HG02678 (cell line): Measurements from ENCODE around the gene RAPGEF4.

Experiments
- ATAC-seq: cut with Tn5 transposase; IDR thresholded peaks from one replicate; pipeline ENCODE4 v1.9.1; 2021; ENCODE audit warnings: mild to moderate bottlenecking, moderate library complexity; ENCODE audit not compliant: unreplicated experiment

Gene RAPGEF4

DNA sequence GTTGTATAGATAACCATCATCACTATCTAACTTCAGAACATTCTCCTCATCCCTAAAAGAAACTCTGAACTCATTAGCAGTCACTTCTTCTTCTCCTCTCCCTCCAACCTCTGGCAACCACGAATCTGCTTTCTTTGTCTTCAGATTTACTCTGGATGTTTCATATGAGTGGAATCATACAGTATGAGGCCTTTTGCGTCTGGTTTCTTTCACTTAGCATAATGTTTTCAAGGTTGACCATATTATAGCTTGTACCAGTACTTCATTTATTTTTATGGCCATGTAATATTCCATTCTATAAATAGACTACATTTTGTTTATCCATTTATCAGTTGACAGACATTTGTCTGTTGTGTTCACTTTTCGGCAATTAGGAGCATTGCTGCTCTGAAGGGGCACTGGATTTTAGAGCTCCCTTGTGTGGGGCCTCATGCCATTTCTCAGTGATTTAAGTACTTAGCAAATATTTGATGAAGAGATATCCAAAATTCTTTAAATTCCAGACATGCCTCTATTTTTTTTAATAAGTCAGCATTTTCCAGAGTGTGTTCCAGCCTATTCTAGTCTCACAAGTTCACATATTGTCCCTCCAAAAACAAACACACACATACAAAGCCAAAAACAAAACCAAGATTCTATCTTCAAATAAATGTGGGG lies 317.5 kb downstream of the RAPGEF4 start:
- no peak for ATAC-seq

DNA sequence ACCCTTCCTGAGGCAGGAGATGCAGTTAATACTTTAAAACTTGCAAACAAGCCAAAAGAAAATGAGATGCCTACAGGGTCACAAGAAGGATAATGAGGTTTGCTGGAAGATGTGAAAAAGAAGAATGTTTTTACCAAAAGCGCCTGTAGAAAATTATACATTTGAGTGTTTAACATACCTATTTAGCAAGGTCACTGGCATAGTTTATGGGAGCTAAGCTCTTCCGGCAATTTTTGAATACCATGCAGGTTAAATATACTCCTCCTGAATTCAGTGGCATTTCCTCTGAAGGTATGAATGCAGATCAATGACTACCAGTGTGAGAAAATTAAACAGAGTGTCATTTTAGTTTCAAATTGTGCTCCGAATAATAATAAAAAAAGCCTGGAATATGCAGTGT lies 318.8 kb downstream of the RAPGEF4 start:
- no peak for ATAC-seq

DNA sequence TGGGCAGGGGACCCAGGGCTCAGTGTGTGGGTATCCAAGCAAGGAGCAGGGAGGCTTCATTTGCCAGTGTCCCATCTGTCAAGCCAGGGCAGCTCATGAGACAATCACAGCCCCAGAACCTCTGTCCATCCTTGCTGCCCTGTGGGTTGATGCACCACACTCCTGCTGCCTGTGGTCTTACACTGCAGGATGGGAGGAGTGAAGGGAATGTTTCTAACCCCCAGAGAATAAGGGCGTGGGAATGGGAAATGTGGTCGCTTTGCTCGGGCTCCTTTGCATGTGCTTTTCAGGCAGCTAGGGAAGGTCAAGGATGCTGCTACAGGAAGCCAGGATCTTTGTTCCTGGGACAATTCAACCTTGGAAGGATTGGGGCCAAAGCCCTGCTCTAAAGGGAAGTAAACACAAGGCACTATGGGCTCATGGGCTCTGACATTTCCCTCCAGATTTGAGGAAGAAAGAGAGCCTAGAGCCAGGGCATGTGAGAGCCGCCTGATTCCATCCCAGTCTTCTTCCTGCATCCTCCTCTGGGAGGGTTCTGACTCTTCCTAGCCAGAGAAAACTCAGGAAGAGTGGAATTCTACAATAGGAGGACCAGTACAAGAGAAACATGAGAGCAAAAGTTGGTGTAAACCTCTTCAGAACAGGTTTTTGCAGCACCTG lies 321.2 kb downstream of the RAPGEF4 start:
- no peak for ATAC-seq

DNA sequence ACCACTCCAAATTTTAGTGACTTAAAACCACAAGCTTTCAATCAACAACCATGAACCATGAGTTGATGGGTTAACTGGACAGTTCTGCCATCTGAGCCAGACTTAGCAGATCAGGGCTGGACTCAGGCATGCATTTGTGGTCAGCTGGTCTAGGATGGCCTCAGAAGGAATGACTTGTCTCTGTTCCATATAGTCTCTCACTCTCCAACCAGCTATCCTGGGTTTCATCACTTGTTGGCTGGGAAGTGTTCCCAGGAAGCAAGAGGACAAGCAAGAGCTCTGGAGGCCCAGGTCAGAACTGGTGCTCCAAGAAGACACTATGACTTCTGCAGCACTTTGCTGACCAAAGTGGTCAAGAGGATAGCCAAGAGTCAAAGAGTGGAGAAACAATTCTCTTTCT lies 322.5 kb downstream of the RAPGEF4 start:
- ATAC-seq = no peak

DNA sequence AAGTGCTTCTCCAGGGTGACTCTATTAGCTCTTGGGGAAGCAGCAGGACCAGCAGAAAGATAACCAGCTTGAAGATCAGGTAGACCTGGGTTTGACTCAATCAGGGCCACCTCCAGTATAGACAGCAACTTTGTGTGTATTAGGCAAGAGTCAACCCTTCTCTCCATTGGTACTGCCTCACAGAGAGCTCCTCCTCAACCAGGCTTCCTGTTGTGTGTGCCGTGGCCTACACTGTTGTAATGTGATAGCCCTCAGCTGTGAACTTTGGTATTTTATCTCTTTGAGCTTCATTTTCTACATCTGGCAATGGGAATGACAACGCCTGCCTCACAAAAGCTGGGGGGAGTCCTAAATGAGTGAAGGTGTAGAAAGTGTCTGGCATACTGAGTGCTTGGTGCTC lies 323.0 kb downstream of the RAPGEF4 start:
- no peak for ATAC-seq

DNA sequence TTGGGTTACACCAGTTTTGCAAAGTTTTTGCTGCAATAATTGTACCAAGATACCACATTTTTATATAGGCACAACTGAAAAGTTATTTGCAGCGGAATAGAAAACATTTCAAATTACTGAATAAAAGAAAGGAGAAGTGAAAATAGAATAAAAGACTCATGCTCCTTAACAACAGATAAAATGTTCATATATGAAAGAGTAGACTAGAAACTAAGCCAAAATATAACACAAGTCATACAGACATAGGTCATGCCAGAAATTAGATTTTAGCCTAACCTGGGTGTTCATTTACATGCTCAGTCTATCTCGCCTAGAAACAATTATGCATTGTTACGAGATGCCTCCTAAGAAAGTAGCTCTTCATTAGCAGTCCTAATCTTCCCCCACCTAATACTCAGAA lies 323.6 kb downstream of the RAPGEF4 start:
- no peak for ATAC-seq

DNA sequence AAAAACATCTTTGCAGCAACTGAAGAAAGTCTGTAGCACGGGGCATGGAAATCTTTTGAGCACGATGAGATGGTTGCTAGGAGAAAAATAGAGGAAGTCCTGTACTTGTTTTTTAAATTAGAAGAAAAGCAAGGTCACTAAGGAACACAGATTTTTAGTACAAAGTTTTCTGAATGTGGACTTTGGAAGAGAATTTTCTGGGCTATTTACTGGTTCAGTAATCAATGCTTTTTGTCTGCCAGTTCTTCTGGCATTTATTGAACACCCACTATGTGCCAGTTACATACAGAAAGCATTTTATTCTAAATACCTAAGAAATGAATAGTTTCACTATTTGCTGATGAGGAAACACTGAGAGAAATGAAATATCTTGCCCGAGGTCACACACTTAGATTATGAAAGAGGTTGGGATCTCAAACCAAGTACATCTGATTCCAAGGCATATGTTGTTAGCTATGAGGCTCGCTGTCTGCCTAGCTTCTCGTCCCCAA lies 324.4 kb downstream of the RAPGEF4 start:
- ATAC-seq = no peak

DNA sequence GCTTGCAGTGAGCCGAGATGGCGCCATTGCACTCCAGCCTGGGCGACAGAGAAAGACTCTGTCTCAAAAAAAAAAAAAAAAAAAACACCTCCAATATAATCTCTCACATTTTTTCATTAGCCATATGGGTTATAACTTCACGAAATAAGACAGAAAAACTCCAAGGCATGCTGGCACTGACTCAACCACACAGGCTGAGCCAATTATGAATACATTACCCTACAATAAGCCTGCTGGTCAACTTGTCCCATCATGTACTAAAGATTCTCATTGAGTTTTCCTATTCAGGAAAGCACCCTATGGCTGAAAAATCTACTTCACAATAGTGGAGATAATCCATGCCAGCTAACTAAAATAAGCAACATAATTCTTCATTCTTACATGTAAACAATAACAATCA lies 327.2 kb downstream of the RAPGEF4 start:
- no peak for ATAC-seq

DNA sequence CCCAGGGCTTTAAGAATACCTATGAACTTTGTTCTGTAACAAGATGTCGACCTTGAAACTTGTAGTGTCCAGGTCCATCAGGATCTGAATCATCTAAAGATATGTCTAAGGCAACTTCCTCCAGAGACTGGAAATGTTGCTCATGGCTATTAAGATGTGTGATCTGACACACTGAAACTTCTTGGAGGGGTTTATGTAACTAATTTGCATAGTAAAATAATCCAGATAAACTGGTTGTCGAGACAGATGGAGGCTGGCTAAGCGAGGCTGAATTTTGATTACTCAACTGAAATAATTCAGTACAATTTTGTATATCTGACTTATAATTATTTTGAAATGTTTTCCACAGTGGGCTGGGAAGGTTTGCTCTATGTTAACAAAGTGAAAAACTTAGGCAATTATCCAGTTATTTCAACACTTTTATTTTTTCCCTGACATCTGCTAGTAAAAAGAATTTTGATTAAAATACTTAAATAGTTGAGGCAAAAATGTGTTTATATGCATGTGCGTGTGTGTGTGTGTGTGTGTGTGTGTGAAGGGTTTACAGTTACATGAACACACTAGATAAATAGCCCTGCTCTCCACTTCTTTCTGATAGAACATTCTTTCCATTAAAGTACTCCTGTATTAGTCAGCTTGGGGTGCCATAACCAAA lies 328.6 kb downstream of the RAPGEF4 start:
- no peak for ATAC-seq

DNA sequence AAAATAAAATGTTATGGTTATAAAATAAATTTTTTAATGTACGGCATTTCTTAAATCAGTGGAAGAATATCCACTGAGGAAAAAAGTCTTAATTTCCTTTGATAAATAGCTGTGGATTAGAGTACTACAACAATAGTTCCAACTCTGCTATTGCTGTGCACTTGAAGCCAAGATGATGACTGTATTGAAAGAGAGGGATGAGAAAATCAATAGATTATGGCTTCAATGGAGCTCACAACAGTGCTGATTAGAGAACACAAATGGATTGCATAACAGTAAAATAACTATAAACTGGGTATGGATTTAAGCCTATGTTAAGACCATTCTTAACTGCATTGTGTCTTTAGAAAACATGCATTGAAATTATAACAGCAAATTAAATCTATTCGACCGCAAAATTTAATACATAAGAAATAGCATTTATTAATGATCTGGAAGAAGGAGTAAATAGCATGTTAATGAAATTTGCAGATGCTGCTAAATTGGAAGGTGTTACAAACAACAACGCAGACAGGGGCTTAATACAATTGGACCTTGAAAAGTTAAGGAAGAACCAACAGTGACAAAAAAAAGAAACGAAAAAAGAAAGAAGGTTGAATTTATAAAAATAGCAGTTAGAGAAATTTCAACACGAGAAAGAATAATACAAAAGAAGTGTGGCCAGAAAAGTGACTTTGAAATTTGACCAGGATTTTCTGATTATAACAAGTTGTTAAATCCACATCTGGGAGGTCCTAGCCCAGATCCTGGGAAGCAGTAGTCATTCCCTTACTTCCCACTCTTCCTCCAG lies 331.4 kb downstream of the RAPGEF4 start:
- ATAC-seq = no peak

DNA sequence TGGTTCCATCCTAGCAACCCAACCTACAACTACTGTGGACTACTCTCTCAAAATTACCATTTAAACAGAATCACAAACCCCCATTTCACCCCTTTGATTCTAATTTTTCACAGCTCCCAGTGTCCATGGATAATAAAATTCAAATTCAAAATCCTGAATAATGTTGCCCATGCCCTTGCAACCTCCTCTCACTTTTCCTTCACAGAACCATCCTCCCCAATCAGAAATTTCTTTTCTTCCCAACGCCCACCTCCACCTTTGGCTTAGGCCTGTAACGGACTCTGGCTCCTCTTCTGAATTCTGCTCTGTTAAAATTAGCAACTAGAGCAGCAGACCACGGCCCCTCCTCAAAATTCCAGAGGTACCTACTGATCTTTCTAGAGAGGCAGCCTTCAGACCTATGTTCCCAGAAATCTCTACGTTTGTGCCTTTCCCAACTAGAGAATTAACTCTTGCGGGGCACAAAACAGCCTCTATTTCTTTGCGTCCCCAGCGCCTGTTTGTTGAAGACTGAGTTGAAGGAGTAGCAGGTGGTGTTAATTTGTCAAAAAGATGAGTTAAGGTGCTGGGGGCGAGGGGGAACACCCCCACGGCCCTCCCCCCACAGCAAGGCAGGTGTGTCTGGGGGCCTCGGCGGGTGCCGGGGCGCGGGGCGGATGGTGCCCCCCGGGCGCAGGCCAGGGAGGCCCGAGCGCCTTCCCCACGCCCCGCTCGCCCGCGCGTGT lies 339.6 kb downstream of the RAPGEF4 start:
- no peak for ATAC-seq

DNA sequence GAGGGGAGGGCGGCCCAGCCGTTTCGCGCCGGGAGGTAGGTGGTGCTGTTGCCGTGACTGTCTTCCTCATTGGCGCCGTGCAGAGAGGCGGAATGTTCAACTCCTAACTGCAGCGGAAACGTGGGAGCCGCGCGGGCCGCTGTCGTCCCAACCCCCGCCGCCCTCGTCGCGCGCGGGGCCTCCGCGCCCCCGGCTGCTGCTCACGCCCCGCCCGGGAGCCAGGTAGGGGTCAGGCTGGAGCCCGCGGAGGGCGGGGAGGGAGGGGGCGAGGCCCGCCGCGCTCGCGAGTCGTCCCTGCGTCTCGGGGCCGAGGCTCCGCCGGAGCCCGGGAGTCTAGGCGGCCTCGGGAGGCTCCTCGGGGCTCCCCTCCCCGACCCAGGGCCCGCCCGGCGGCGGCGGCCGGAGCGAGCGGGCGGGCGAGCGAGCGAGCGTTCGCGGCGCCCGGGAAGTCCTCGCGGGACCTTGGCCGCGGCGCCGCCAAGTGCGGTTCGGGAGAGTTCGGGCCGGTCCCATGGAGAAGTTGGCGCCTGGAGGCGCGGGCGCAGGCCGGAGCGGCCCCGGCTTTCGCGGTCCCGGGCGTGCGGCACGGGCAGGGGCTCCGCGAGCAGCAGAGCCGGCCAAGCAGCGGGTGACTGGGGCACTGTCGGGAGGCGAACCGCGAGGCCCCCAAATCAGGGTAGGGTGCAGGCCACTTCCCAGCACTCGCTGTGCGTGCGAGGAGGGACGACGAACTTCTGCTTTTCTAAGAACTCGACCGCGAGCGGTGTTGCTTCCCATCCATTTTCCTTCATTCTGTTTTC lies 340.3 kb downstream of the RAPGEF4 start, which contains the start of gene MAP3K20:
TSS of gene MAP3K20 (plus strand) at position 66 of the 800 bp plus-strand sequence. CDS start 15,186 bp downstream, outside the sequence.
- ATAC-seq = peak; percentile 70

DNA sequence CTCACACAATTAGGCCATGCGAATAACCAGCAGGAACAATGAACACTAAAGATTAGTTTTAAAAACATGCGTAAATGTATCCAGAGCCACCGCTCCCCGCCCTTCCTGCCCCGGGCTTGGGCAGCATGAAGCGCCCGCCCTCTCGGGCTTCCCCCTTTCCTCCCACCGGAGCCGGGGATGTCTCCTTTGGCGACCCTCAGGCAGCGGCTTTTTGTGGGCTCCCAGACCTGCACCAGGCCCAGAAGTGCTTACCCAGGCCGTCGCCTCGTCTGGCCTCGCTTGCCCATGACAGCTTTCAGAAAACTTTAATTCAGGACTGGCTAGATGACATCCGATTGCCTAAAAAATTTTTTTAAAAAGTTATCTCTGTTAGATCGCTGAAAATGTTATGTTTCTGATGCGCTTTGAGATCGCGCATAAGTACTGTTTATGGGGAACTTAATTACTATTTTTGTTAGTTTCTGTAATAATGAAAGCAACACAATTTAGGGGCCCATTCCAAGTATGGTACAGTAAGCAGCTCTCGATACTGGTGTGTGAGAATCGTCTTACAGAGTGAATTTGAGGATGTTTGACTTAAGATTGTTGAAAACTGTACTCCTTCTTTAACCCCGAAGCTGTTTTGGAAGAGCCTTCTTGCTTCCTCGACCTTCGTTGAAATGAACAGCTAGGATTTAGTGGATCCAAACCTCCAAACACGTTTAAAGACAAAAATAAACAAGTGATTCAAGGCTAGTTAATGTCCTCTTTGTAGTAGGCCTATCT lies 341.1 kb downstream of the RAPGEF4 start:
- peak; percentile 27 for ATAC-seq

DNA sequence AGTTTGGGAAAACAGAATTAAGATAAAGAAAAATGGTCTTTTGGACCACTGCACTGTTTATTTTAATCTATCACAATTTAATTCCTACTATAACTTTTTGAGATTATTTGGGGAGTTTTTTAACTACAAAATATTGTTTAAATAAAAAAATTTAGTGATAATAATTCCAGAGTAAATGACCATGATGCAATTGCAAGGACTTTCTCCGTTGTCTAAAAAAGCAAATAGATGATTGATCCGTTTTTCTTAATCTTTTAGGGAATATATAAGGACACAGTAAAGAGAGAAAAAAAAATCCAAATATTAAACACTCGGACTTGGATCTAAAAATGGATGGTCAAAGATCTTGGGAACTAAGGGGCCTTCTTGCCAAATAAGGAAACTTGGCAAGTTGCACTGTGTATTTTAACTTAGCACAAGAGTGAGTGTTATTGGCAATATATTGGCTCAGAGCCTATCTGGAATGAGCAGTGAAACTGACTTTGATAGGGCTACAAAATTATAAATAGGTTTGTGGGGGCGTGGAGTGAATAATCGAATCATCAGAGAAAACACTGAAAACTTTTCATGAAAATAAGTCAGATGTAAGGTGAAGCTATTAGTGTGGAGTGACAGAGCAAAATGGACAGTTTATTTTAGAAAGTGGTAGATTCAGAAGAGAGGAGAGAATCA lies 342.0 kb downstream of the RAPGEF4 start:
- ATAC-seq = no peak

DNA sequence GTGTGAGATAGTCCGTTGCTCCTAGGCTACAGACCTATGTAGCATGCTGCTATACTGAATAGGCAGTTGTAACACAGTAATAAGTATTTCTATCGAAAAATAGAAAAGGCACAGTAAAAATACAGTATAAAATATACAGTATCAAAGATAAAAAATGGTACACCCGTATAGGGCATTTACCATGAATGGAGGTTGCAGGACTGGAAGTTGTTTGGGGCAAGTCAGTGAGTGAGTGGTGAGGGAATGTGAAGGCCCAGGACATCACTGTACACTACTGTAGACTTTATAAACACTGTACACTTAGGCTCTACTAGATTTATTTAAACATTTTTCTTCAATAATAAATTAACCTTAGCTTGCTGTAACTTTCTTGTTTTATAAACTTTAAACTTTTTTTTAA lies 343.5 kb downstream of the RAPGEF4 start:
- ATAC-seq = no peak

DNA sequence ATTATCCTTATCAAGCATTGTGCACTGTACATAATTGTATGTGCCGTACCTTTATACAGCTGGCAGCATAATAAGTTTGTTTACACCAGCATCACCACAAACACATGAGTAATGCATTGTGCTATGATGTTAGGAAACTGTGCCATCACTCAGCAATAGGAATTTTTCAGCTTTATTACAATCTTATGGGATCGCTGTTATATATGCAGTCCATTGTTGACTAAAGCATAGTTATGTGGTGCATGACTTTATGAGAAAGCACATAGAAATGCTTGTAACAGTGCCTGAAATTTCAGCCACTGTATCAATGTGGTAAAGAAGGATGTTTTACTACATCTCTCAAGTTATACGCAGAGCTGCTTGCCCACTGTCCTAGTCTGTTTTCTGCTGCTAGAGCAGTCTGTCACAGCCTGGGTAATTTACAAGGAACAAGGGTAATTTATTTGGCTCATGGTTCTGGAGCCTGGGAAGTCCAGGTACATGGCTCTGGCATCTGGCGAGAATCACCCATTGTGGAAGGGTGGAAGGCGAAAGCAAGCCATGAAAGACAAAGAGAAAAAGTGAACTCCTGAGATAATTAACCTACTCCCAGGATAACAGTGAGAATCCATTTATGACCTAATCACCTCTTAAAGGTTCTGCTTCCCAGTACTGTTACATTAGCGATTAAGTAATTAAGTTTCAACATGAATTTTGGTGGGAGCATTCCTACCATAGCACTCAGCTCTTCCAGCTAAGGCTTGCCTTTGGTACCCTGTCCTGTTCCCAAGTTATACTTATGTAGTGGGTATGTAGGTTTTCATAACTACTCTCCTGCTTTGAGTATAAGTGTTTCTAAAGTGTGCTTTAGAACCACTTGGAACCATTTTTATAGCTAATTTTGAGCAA lies 344.6 kb downstream of the RAPGEF4 start:
- no peak for ATAC-seq

DNA sequence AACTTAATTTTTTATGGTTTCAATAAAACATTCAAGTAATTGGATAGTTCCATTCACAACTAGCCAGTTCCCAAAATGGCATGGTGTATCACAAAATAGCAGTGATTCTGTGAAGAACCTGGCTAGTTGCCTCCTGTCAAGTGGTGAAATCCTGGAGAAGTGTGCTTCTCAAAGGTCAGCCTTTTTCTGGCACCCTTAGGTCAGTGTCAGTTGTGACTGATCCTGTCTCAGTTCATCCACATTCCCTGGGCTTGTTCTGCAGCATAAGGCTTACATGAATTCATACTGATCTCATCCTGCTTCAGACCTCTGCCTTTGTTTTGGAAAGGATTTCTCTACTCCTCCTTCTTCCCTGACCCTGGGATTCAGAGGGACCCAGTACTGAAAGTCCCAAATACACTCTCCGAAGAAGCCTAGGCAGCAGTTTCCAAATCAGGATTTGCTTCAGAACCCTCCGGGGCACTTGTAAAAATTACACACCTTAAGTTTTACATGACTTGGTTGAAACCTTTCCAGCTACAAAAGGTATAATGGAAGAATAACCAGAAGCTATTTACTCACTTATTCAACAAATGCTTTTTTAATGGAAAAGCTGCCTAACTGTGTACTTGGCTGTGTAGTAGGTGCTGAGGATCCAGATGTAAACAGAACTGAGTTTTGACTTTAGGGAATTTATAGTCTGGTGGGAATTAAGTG lies 351.0 kb downstream of the RAPGEF4 start:
- ATAC-seq = no peak
